HepG2 (cell line): ENCODE data around the gene C20orf204. TPM values are rescaled to one million over a fixed set of nuclear protein-coding genes. Genes with fewer than 3 reads are reported as not detected.

ENCODE experiments used
- ARNT2 ChIP-seq: sonication (generic); formaldehyde crosslinking; IDR thresholded peaks from 2 replicates; pipeline ENCODE4 v1.8.0; 2022; ENCODE audit warnings: mild to moderate bottlenecking, low read depth, missing genetic modification reagents, moderate library complexity
- BCL3 ChIP-seq: sonication (generic); formaldehyde crosslinking; IDR thresholded peaks from 2 replicates; pipeline ENCODE4 v1.5.1; 2020; ENCODE audit warnings: mild to moderate bottlenecking, missing genetic modification reagents, moderate library complexity
- BRD4 ChIP-seq: sonication (generic); formaldehyde crosslinking; IDR thresholded peaks from 2 replicates; pipeline ENCODE4 v1.4.0; 2020; ENCODE audit warnings: missing genetic modification reagents
- CEBPB ChIP-seq: IDR thresholded peaks from 2 replicates; pipeline ENCODE4 v1.6.1; 2011; ENCODE audit warnings: low read depth, low read length, improper control_type of control experiment, borderline replicate concordance
- EZH2 ChIP-seq: conservative IDR thresholded peaks from 2 replicates; pipeline ENCODE4 v1.6.1; 2012; ENCODE audit warnings: mild to moderate bottlenecking, low read depth, low read length, moderate library complexity
- HDAC1 ChIP-seq: sonication (generic); formaldehyde crosslinking; IDR thresholded peaks from 2 replicates; pipeline ENCODE4 v1.5.1; 2020; ENCODE audit warnings: mild to moderate bottlenecking, missing genetic modification reagents
- NR2C2 ChIP-seq: sonication (generic); formaldehyde crosslinking; IDR thresholded peaks from 2 replicates; pipeline ENCODE4 v1.4.0; 2020; ENCODE audit warnings: missing genetic modification reagents, mild to moderate bottlenecking, moderate library complexity, borderline replicate concordance
- NR2F1 ChIP-seq, 2 experiments: fragments of 450-650 bp in 1 of 2; formaldehyde crosslinking in 1 of 2; IDR thresholded peaks; 2 replicates each; pipeline versions ENCODE4 v1.5.0 to v1.6.1; 2016 to 2020; ENCODE audit warnings: mild to moderate bottlenecking in 1 of 2, missing compliant biosample characterization in 1 of 2, missing genetic modification reagents in 1 of 2, moderate library complexity in 1 of 2
- NRL ChIP-seq: sonication (generic); formaldehyde crosslinking; IDR thresholded peaks from 2 replicates; pipeline ENCODE4 v1.5.0; 2020; ENCODE audit warnings: missing genetic modification reagents, mild to moderate bottlenecking, moderate library complexity, borderline replicate concordance
- PAWR ChIP-seq: sonication (generic); formaldehyde crosslinking; IDR thresholded peaks from 2 replicates; pipeline ENCODE4 v1.4.0; 2020; ENCODE audit warnings: missing genetic modification reagents, mild to moderate bottlenecking, borderline replicate concordance
- POLR2A ChIP-seq, 2 experiments: IDR thresholded peaks; 2 replicates each; pipeline ENCODE4 v1.6.1; 2011; ENCODE audit warnings: low read depth in 2 of 2, low read length in 2 of 2, mild to moderate bottlenecking in 1 of 2, moderate library complexity in 1 of 2; ENCODE audit not compliant: insufficient read depth in 1 of 2
- SCMH1 ChIP-seq: sonication (generic); formaldehyde crosslinking; IDR thresholded peaks from 2 replicates; pipeline ENCODE4 v1.9.0; 2021; ENCODE audit warnings: missing genetic modification reagents, mild to moderate bottlenecking, borderline replicate concordance
- ZHX2 ChIP-seq, 2 experiments: sonication (generic) in 1 of 2; formaldehyde crosslinking in 1 of 2; IDR thresholded peaks; 2 replicates each; pipeline versions ENCODE4 v1.6.1 to v1.9.0; 2014 to 2022; ENCODE audit warnings: antibody characterized with exemption in 1 of 2, borderline replicate concordance in 1 of 2, inconsistent platforms in 1 of 2, low read depth in 1 of 2, missing genetic modification reagents in 1 of 2
- ZKSCAN8 ChIP-seq: IDR thresholded peaks from 2 replicates; pipeline ENCODE4 v1.6.1; 2016; ENCODE audit warnings: borderline replicate concordance, missing genetic modification reagents, missing compliant biosample characterization
- ZNF276 ChIP-seq: sonication (generic); formaldehyde crosslinking; IDR thresholded peaks from 2 replicates; pipeline ENCODE4 v1.4.0; 2020; ENCODE audit warnings: mild to moderate bottlenecking, low read depth, missing genetic modification reagents
- ZNF576 ChIP-seq: sonication (generic); formaldehyde crosslinking; IDR thresholded peaks from 2 replicates; pipeline ENCODE4 v1.4.0; 2020; ENCODE audit warnings: mild to moderate bottlenecking, missing genetic modification reagents
- ZNF580 ChIP-seq: IDR thresholded peaks from 2 replicates; pipeline ENCODE4 v1.6.1; 2016; ENCODE audit warnings: low read depth, borderline replicate concordance
- ZNF598 ChIP-seq: sonication (generic); formaldehyde crosslinking; IDR thresholded peaks from 2 replicates; pipeline ENCODE4 v1.5.1; 2020; ENCODE audit warnings: mild to moderate bottlenecking, missing genetic modification reagents, borderline replicate concordance
- ZNF737 ChIP-seq: sonication (generic); formaldehyde crosslinking; IDR thresholded peaks from 2 replicates; pipeline ENCODE4 v1.5.0; 2020; ENCODE audit warnings: missing genetic modification reagents, mild to moderate bottlenecking, borderline replicate concordance
- ZNF773 ChIP-seq: sonication (generic); formaldehyde crosslinking; IDR thresholded peaks from 2 replicates; pipeline ENCODE4 v1.4.0; 2020; ENCODE audit warnings: missing genetic modification reagents, borderline replicate concordance
- polyA plus RNA-seq, 8 experiments: library from polyadenylated mRNA; depleted of rRNA in 3 of 8; stranded (reverse) in 7 of 8; unstranded in 1 of 8; fragments of >200 nt; fragmentation: Illumina TruSeq in 4 of 8; extraction: Trizol in 4 of 8; gene quantifications; 2 replicates each; pipeline versions ENCODE4 v1.2.1 to v1.2.3, GENCODE V29; 2011 to 2016; ENCODE audit warnings: low read depth in 4 of 8, missing spikeins in 1 of 8, mixed read lengths in 1 of 8; ENCODE audit not compliant: insufficient read depth in 1 of 8
- total RNA-seq, 5 experiments: library from RNA; depleted of rRNA; stranded (reverse); fragments of >200 nt; fragmentation: Illumina TruSeq; extraction: Trizol; gene quantifications; 2 replicates each; pipeline ENCODE4 v1.2.3, GENCODE V29; 2016; ENCODE audit warnings: low read depth in 1 of 5

Gene C20orf204
- total and polyA plus RNA-seq, 2 of the 13 experiments (the other 11 are each of a cell fraction or from before 2014, with no cell fraction given) = 22.1 to 80.0 TPM

GRCh38 chr20:64056639-64056888 is 20.6 kb downstream of the C20orf204 start (continued):
- TF ChIP-seq BCL3 (CRISPR knock-in tag) (no peak), ARNT2 (CRISPR knock-in tag) (no peak; the same call in none of the 2 replicates), ZNF737 (CRISPR knock-in tag) (no peak), NR2F1 (CRISPR knock-in tag; IDR thresholded peaks at IDR 0.05) (peak; percentile 35 to 51; a peak in 2 of 4 replicates), SCMH1 (CRISPR knock-in tag) (no peak), NR2C2 (CRISPR knock-in tag) (peak; percentile 35; the same call in 1 of the 2 replicates), ZHX2 (IDR thresholded peaks at IDR 0.05; ENCODE audit: low read depth) (0 out of 2 replicates have a peak, but pooled peaks have one; percentile 29), ZHX2 (CRISPR knock-in tag; IDR thresholded peaks at IDR 0.05; ENCODE audit: borderline replicate concordance) (no peak), ZNF598 (no peak), CEBPB (no peak), HDAC1 (peak; percentile 58; the same call in 1 of the 2 replicates), ZNF580 (CRISPR knock-in tag) (no peak), ZNF276 (CRISPR knock-in tag) (peak; percentile 12; the same call in 1 of the 2 replicates), EZH2 (no peak), ZKSCAN8 (CRISPR knock-in tag) (no peak), PAWR (CRISPR knock-in tag) (no peak), ZNF773 (peak; percentile 12; the same call in 1 of the 2 replicates), POLR2A (IDR thresholded peaks at IDR 0.05; ENCODE audit: insufficient read depth in 1 of 2, low read depth in 2 of 2, low read length in 2 of 2) (no peak), BRD4 (CRISPR knock-in tag) (no peak; the same call in 1 of the 2 replicates), NRL (CRISPR knock-in tag) (no peak), ZNF576 (CRISPR knock-in tag) (no peak)
